IPS-15b (cell line): ENCODE data around the gene ZNF99.
"Not testable (repeated sequence)": the region's sequence is repeated elsewhere in the genome, so short reads cannot be mapped to it uniquely, and the experiment has no call there.

ENCODE experiments used
- H3K27me3 ChIP-seq: one replicate; pipeline ENCODE4 v1.6.1; 2013; ENCODE audit warnings: low read length; ENCODE audit not compliant: control insufficient read depth, insufficient read depth
- H3K36me3 ChIP-seq: one replicate; pipeline ENCODE4 v1.6.1; 2013; ENCODE audit warnings: low read length; ENCODE audit not compliant: control insufficient read depth, insufficient read depth
- H3K4me1 ChIP-seq: one replicate; pipeline ENCODE4 v1.6.1; 2013; ENCODE audit warnings: mild to moderate bottlenecking, low read length; ENCODE audit not compliant: control insufficient read depth, insufficient read depth
- H3K4me3 ChIP-seq: one replicate; pipeline ENCODE4 v1.5.1; 2013; ENCODE audit warnings: low read depth, low read length
- H3K9ac ChIP-seq: one replicate; pipeline ENCODE4 v1.6.1; 2013; ENCODE audit warnings: low read depth, mild to moderate bottlenecking, low read length
- H3K9me3 ChIP-seq: one replicate; pipeline ENCODE4 v1.6.1; 2013; ENCODE audit warnings: mild to moderate bottlenecking, low read length; ENCODE audit not compliant: control insufficient read depth, insufficient read depth

ZNF99 gene

GRCh38 chr19:22721533-22721932 is 62.4 kb downstream of the ZNF99 start:
- not testable (repeated sequence) for H3K27me3 ChIP-seq, H3K9ac ChIP-seq, H3K4me1 ChIP-seq, H3K4me3 ChIP-seq, H3K36me3 ChIP-seq
- peaks cover 32% of the 10 kb centered on the region for H3K9me3 ChIP-seq

GRCh38 chr19:22708983-22709382 is 75.0 kb downstream of the ZNF99 start:
- no peak overlapping the region for H3K4me3 ChIP-seq
- H3K27me3 ChIP-seq: no peaks in the 10 kb centered on the region
- H3K4me1 ChIP-seq: no peaks in the 10 kb centered on the region
- H3K36me3 ChIP-seq: no peaks in the 10 kb centered on the region
- H3K9me3 ChIP-seq: peaks cover 13% of the 10 kb centered on the region
- H3K9ac ChIP-seq: no peak overlapping the region

GRCh38 chr19:22703096-22703495 is 80.9 kb downstream of the ZNF99 start:
- H3K9me3 ChIP-seq: peaks cover 14% of the 10 kb centered on the region
- H3K4me1 ChIP-seq, H3K9ac ChIP-seq, H3K4me3 ChIP-seq, H3K27me3 ChIP-seq, H3K36me3 ChIP-seq: not testable (repeated sequence)

DNA sequence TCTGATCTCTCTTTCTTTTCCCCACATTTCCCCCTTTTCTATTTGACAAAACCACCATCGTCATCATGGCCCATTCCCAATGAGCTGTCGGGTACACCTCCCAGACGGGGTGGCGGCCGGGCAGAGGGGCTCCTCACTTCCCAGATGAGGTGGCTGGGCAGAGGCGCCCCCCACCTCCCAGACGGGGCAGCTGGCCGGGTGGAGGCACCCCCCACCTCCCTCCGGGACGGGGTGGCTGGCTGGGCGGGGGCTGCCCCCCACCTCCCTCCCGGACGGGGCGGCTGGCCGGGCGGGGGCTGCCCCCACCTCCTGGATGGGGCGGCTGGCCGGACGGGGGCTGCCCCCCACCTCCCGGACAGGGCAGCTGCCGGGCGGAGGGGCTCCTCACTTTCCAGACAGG is 81.3 kb downstream of the ZNF99 start:
- H3K27me3 ChIP-seq, H3K36me3 ChIP-seq, H3K9ac ChIP-seq, H3K4me1 ChIP-seq, H3K4me3 ChIP-seq: not testable (repeated sequence)
- peaks cover 15% of the 10 kb centered on the region for H3K9me3 ChIP-seq
